GM18505 (cell line): ENCODE data around the gene NLGN3.

Experiments used
- ATAC-seq: cut with Tn5 transposase; IDR thresholded peaks from one replicate; pipeline ENCODE4 v1.9.1; 2021; ENCODE audit not compliant: unreplicated experiment
- POLR2A ChIP-seq: IDR thresholded peaks from 4 replicates; pipeline ENCODE4 v1.6.1; 2011; ENCODE audit warnings: borderline replicate concordance; ENCODE audit not compliant: insufficient read depth, insufficient read length; ENCODE audit errors: extremely low read depth

The NLGN3 gene

DNA sequence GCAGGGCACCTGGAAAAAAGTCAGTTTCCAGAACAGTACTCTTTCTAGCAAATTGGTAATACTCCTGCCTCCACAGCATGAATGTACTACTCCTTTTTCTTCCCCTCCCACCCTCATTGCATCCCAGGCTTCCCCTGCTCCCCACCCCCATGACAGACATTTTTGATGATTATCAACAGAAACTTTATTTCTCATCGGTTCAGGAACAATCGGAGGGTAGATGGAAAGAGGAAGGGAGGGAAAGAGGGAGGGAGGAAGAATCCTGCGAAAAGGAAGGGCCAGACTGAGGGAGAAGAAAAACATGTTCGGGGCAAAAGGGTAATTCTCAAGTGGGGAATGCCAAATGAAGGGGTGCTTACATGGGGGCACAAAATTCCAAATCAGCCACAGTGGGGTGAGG lies 37.4 kb upstream of the NLGN3 start:
- no peak for ATAC-seq
- TF ChIP-seq POLR2A, result no peak

DNA sequence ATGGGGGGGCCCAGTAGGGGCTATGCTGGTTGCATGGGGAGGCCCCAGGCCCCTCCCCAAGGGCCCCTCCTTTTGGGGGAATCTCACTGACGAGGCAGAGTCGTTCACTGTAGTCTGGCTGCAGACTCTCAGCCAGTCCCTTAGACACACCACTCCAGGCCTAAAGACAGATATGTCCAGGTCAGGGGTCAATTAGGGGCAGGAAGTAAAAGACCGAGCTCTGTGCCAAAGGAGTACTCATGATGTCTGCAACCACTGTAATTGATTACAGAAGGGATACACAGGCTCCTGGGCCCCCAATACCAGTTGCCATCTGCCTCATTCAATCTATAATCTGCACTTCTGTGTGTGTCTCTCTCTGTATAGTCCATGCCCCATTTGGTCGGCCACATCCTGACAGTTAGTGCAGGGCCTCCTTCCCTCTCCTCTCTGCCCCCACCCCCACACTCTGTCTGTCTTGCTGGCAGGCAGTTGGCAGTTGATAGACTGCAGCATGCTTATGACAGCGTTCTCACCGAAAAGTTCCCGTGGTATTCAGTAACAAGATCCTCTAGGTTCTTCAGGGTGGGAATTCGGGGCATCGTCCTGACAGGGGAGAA lies 36.8 kb upstream of the NLGN3 start:
- no peak for ATAC-seq
- TF ChIP-seq POLR2A, result no peak

DNA sequence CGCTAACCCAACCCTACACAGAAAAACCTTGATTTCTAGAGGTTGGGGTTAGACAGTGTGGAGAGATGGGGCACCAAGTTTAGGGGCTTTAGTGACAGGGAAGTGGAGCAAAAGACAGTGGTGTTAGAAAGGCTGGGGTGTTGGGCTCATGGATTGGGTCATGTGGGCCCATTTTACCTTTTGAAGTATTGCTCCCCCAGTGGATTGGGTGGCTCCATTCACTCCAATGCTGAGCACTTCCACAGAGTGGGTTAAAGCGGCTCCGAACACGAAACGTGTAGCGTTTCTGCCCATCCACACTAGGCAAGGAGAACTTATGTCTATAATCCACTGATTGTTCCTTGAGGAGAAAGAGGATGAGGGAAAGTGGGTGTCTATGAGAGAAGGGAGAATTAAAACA lies 35.6 kb upstream of the NLGN3 start:
- no peak for ATAC-seq
- no peak for TF ChIP-seq POLR2A

DNA sequence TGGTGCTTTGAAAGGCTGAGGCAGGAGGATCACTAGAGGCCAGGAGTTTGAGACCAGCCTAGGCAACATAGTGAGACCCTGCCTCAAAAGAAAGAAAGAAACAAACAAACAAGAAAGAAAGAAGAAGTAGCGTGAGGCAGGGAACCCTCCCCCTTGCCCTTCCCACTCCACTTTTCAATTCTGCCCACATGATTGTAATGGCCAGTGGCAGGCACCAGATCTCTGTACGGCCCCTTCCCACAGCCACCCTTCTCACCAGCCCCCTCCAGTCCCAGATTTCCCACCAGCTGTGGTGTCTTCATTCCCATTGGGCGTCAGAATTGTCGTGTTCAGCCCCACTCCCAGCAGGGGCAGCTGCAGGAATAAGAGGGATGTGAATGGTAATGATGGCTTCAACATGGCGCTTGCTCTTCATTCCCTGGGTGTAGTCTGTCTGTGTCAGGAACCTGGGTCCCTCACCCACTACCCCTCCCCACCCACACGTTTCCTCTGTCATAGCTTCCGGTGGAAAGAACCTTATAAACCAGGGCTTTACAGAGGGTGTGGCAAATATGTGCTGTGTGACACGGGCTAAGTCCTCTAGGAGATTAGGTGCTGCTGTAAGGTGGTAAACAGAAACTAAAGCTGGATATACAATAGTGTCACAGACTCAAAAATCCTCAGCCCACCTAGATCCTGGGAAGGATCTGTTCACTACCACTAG lies 33.3 kb upstream of the NLGN3 start, which contains the start of gene IL2RG:
Gene IL2RG (minus strand): TSS at position 437 of the 703 bp plus-strand sequence. CDS start 38 bp downstream, at position 399.
- TF ChIP-seq POLR2A, result peak; percentile 89
- peak; percentile 90 for ATAC-seq

DNA sequence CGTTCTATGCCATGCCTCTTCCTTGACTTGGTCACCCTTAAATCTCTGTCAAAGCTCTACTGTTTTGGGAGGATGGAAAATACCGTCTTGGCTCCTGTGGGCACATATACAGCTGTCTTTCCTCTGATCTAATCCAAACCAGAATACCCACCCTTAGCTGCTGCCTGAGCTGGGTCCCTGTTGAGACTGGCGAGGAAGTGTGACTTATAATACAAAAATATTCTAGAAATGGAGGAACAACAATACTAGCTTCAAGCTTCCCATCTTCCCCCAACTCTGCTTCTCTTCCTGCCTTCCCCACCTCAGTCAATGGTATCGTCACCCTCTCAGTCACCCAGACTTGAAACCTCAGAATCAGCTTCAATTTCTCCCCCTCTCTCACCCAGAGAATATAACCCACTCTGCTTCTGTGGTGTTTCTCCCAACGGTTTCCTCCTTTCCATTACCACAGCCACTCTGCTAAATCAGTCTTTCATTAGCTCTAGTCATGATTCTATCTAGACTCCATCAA lies 32.7 kb upstream of the NLGN3 start:
- no peak for TF ChIP-seq POLR2A
- peak; percentile 4 for ATAC-seq

DNA sequence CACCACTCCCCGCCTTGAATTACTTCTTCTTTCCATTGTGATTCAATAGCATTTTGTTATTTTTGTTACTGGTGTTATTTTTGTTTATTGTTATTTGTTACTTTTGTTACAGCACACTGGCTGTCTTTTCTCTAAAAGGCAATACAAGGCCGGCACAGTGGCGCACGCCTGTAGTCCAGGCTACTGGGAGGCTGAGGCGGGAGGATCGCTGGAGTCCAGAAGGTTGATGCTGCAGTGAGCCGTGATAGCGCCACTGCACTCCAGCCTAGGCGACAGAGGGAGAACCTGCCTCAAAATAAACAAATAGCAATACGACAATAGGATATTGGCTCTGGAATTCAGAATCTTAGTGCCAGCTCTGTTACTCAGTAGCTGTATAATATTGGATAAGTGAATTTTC lies 27.3 kb upstream of the NLGN3 start:
- no peak for TF ChIP-seq POLR2A
- ATAC-seq, result no peak

DNA sequence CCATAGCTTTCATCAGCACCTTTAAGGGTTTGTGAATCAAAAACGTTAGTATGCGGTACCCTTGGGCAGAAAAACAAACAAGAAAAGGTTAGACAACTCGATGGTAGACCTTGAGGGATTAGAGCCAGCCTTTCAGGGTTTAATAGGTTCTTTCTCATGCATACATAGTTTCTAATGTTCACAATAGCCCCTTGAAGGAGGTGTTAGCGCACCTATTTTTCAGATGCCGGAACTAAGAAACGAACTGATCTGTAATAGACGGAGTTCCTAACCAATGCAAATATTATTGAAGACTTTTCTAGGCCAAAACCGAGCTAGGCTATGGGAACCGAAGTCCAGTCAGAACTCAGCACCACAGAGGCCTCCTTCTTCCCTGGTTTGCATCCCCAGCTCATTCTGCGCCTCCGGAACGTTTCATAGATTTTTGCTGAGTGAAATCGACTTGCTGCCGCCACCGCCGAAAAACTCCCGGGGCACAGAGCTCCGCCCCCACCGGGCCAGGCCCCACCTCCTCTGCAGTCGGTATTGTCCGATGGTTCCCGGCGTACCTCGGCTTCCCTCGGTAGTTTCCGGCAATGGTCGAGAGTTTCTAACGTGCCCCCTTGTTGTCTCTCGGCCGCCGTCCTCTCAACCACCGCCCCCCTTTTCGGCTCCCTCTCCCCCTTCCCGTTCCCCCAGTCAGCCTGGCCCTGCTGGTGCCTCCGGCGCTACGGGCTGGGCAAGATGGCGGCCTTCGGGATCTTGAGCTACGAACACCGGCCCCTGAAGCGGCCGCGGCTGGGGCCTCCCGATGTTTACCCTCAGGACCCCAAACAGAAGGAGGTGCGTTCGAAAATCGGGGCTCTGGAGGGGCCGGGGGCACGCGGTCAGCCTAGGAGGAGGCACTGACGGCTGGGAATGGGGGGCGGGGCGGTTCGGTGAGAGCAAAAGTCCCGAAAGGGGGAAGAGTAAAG lies 26.3 kb upstream of the NLGN3 start, which contains the start of gene MED12:
Gene MED12 (plus strand): TSS at position 565 of the 953 bp plus-strand sequence. CDS start 159 bp downstream, at position 724.
- ATAC-seq, result peak; percentile 86
- peak; percentile 80 for TF ChIP-seq POLR2A

DNA sequence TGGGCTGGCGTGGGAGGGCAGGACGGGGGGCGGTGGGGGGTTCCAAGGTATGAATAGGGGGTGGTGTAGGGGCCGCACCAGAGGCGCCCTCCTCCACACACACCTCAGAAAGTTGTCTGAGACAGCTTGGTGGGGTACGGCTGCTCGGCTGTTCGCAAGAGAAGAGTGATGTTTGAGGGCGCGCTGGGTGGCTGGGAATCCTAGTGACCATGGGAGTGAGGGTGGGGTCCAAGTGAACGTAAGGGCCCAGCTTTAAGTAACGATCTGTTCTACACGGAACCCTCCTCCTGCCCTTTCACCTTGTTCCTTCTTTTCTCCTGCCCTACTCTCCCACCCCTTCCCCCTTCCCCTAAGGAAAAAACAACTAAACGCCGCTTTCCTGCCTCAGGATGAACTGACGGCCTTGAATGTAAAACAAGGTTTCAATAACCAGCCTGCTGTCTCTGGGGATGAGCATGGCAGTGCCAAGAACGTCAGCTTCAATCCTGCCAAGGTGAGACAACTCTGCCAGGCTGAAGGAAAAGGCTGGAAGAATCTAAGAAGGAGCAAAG lies 25.6 kb upstream of the NLGN3 start:
- no peak for TF ChIP-seq POLR2A
- no peak for ATAC-seq

DNA sequence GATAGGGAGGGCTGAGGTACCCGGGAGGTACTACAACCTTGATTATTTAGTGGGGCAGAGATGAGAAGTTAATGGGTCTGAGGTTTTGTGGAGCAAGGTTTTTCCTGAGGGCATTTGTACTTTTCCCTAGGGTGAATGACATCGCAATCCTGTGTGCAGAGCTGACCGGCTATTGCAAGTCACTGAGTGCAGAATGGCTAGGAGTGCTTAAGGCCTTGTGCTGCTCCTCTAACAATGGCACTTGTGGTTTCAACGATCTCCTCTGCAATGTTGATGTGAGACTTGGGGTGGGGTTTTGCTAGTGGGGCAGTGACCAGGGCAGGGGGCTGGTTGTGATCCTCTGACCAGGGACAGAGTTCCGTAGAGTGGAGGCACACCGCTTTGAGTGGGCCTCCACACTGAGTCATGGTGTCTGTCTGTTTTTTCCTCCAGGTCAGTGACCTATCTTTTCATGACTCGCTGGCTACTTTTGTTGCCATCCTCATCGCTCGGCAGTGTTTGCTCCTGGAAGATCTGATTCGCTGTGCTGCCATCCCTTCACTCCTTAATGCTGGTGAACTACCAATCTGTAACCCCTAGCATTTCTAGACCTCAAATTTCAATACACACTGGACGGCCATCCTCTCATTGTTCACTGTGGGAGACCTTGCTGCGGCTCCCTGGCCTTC lies 16.3 kb upstream of the NLGN3 start:
- no peak for TF ChIP-seq POLR2A
- ATAC-seq, result no peak

DNA sequence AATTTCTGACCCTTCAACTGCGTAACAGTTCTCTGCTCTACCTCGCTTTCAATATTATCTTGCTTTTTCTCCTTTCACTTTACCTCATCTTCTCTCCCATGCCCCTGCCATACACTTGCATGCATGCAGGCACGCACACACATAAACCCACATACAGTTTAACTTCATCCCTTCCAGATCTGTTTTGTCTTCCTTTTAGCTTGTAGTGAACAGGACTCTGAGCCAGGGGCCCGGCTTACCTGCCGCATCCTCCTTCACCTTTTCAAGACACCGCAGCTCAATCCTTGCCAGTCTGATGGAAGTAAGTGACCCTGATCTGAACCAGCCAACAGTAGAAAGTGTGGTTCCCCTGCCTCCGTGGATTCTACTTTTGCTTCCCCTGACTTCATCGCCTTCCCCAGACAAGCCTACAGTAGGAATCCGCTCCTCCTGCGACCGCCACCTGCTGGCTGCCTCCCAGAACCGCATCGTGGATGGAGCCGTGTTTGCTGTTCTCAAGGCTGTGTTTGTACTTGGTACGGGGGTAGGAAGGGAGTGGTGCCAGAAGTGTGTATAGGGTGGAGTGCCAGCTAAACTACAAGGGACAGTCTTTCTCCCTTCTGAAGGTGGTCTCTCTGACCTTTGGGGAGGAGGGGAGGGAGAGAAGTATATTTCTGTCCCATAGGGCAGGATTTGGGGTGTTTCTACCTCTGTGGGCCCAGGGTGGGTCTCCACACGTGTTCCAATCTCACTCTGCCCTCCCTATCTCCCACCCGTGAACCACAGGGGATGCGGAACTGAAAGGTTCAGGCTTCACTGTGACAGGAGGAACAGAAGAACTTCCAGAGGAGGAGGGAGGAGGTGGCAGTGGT lies 15.5 kb upstream of the NLGN3 start:
- ATAC-seq, result peak; percentile 71
- TF ChIP-seq POLR2A, result no peak

DNA sequence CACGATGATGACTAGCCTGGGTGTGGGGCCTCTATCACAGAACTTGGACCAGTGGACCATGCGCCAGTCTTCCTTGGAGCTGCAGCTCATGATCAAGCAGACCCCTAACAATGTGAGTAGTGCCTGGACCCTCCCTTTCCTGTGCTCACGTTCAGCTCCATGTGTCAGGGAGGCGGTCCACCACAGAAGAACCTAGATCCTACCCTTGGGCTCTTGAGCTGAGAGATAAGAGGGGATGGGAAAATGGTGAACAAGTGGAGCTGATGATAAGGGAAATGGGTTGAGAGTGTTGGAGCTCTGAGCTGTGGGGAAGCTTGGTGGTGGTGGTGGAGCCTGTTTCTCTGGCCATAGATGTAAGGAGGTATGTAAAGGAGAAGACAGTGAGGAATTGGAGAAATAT lies 13.1 kb upstream of the NLGN3 start:
- ATAC-seq, result no peak
- TF ChIP-seq POLR2A, result no peak
